ENCODE results near the gene FRYL.

DNA sequence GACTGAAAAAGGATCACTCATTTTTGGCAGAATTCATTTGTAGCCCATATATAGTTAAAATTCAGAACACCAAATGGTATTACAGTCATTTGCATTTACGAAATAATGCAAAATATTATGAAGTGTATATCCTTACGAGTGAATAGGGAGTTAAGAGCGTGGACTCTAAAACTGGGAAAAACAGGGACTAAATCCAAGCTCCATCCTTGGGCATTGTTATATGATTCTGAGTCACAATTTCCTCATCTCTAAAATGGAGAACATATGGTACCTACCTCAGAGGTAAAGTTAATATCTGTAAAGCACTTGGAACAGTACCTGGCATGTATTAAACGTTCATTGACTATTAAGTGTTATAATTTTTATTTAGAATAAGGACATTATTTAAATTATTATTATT lies 183.7 kb downstream of the FRYL start:
- TF ChIP-seq, protein P1, sequence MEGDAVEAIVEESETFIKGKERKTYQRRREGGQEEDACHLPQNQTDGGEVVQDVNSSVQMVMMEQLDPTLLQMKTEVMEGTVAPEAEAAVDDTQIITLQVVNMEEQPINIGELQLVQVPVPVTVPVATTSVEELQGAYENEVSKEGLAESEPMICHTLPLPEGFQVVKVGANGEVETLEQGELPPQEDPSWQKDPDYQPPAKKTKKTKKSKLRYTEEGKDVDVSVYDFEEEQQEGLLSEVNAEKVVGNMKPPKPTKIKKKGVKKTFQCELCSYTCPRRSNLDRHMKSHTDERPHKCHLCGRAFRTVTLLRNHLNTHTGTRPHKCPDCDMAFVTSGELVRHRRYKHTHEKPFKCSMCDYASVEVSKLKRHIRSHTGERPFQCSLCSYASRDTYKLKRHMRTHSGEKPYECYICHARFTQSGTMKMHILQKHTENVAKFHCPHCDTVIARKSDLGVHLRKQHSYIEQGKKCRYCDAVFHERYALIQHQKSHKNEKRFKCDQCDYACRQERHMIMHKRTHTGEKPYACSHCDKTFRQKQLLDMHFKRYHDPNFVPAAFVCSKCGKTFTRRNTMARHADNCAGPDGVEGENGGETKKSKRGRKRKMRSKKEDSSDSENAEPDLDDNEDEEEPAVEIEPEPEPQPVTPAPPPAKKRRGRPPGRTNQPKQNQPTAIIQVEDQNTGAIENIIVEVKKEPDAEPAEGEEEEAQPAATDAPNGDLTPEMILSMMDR (conservative IDR thresholded peaks at IDR 0.05; ENCODE audit: low read depth, low read length), result no peak
- TF ChIP-seq EZH2phosphoT487 (IDR thresholded peaks at IDR 0.05; ENCODE audit: borderline replicate concordance, low read length) (no peak), EZH2 (IDR thresholded peaks at IDR 0.05; ENCODE audit: low read length, unreplicated experiment) (no peak)

All from PC-3 (cell line).